IPS-20b (cell line): ENCODE measurements around the gene REV3L.

Experiments
- H3K27ac ChIP-seq: one replicate; pipeline ENCODE4 v1.5.1; 2013; ENCODE audit warnings: low read length
- H3K27me3 ChIP-seq: 2 replicates; pipeline ENCODE4 v1.6.1; 2013; ENCODE audit warnings: mild to moderate bottlenecking, low read length, inconsistent platforms; ENCODE audit not compliant: insufficient read depth
- H3K36me3 ChIP-seq: 2 replicates; pipeline ENCODE4 v1.6.1; 2013; ENCODE audit warnings: low read depth, mild to moderate bottlenecking, inconsistent platforms, low read length, moderate library complexity; ENCODE audit not compliant: insufficient read depth
- H3K4me1 ChIP-seq: 2 replicates; pipeline ENCODE4 v1.6.1; 2013; ENCODE audit warnings: mild to moderate bottlenecking, control low read depth, inconsistent platforms, low read length, moderate library complexity; ENCODE audit not compliant: insufficient read depth
- H3K4me3 ChIP-seq: 2 replicates; pipeline ENCODE4 v1.5.1; 2013; ENCODE audit warnings: mild to moderate bottlenecking, low read length, inconsistent platforms
- H3K9ac ChIP-seq: 2 replicates; pipeline ENCODE4 v1.6.1; 2013; ENCODE audit warnings: low read depth, mild to moderate bottlenecking, inconsistent platforms, low read length, moderate library complexity
- H3K9me3 ChIP-seq: 2 replicates; pipeline ENCODE4 v1.6.1; 2013; ENCODE audit warnings: mild to moderate bottlenecking, low read depth, low read length, inconsistent platforms; ENCODE audit not compliant: insufficient read depth

Gene REV3L, protein sequence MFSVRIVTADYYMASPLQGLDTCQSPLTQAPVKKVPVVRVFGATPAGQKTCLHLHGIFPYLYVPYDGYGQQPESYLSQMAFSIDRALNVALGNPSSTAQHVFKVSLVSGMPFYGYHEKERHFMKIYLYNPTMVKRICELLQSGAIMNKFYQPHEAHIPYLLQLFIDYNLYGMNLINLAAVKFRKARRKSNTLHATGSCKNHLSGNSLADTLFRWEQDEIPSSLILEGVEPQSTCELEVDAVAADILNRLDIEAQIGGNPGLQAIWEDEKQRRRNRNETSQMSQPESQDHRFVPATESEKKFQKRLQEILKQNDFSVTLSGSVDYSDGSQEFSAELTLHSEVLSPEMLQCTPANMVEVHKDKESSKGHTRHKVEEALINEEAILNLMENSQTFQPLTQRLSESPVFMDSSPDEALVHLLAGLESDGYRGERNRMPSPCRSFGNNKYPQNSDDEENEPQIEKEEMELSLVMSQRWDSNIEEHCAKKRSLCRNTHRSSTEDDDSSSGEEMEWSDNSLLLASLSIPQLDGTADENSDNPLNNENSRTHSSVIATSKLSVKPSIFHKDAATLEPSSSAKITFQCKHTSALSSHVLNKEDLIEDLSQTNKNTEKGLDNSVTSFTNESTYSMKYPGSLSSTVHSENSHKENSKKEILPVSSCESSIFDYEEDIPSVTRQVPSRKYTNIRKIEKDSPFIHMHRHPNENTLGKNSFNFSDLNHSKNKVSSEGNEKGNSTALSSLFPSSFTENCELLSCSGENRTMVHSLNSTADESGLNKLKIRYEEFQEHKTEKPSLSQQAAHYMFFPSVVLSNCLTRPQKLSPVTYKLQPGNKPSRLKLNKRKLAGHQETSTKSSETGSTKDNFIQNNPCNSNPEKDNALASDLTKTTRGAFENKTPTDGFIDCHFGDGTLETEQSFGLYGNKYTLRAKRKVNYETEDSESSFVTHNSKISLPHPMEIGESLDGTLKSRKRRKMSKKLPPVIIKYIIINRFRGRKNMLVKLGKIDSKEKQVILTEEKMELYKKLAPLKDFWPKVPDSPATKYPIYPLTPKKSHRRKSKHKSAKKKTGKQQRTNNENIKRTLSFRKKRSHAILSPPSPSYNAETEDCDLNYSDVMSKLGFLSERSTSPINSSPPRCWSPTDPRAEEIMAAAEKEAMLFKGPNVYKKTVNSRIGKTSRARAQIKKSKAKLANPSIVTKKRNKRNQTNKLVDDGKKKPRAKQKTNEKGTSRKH (N-terminal part only)

DNA sequence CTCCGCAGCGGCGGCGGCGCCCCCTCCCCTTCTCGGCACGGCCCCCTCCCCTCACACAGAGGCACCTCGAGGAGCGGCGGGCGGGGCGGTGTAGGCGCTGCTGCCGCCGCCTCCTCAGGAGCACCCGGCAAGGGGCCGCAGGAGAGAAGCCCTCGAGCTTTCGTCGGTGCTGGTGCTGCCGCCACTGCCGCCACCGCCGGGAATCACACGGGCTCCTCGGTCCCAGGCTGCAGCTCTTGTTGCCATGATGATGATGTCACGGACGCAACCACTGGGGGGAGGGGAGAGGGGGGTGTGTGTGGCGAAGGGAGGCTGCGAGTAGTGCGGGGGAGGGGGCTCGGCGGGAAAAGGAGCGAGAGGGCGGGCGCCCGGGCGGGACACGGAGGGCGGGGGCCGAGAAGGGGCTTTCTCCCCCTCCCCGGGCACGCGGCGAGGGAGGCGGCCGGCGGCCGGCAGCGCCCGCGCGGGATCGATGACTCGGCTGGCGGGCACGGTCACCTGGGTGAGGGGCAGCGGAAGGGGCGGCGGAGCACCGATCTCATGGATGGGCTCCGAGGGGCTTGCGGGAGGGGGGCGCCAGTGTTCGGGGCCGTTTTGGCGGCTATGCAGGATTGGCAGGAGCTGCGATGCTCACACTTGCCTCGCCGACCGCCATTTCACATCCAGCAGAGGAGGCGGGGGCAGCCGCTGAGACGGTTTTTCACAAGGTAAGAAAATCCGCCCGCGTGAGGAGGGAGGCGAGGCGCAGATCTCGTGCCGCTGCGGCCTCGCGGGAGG lies at the start of gene REV3L:
Gene REV3L (minus strand): TSS at position 260 of the 777 bp plus-strand sequence. CDS start 330 bp downstream, outside the sequence.
- 0 out of 2 replicates have a peak, but pooled peaks cover 4% of the 10 kb centered on the region for H3K9me3 ChIP-seq
- peaks cover 20% of the 10 kb centered on the region for H3K4me1 ChIP-seq
- peak within 1 kb of the TSS; percentile 90 for H3K9ac ChIP-seq
- peak within 1 kb of the TSS; percentile 61 for H3K27ac ChIP-seq
- H3K27me3 ChIP-seq = peaks cover 40% of the 10 kb centered on the region
- peak within 1 kb of the TSS; percentile 92 for H3K4me3 ChIP-seq
- peaks cover 10% of the 10 kb centered on the region; the same call in 1 of the 2 replicates for H3K36me3 ChIP-seq

DNA sequence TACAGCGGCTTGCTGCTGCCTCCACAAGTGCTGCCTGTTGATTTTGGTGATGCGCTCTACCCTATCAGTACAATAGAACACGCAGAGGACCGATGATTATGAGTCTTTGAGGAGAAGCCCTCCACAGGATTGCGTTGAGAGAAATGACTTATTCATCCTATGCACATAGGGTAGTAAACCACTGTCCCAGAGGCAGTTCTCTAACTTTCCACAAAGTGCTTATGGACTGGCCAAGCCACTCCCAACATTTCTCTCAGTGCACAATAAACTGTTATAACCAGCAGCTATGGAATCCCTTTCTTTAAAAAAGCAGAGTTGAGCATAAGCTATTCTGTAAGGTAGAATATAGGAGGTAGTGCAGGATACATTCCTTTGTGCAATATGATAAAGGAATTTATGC lies 48.2 kb upstream of the REV3L start:
- Histone ChIP-seq H3K4me3 (no peak overlapping the region), H3K4me1 (peaks cover 13% of the 10 kb centered on the region), H3K9ac (no peak overlapping the region), H3K27ac (no peak overlapping the region), H3K9me3 (no peaks in the 10 kb centered on the region), H3K36me3 (no peaks in the 10 kb centered on the region), H3K27me3 (no peaks in the 10 kb centered on the region)

DNA sequence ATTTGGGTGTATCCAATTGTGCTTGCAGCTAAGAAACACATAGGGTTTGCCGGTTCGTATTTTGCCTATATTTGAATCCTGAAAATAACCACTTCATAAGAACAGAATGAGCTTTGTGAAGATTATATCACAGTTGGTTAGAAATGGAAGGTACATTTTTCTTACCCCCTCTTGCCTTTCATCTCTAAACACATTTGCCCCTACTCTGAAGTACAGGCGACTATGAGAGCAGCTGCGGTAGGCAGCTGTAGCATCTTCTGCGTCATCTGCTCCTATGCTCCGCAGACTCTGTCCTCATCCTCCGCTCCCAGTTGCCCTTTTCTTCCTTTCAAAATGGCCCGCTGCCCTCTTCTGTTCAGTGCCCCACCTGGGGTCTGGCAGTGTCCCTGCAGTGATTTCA lies 47.6 kb upstream of the REV3L start:
- H3K36me3 ChIP-seq = no peaks in the 10 kb centered on the region
- no peak overlapping the region for H3K9ac ChIP-seq
- H3K4me3 ChIP-seq = no peak overlapping the region
- no peaks in the 10 kb centered on the region for H3K27me3 ChIP-seq
- peaks cover 13% of the 10 kb centered on the region for H3K4me1 ChIP-seq
- no peak overlapping the region for H3K27ac ChIP-seq
- no peaks in the 10 kb centered on the region for H3K9me3 ChIP-seq

DNA sequence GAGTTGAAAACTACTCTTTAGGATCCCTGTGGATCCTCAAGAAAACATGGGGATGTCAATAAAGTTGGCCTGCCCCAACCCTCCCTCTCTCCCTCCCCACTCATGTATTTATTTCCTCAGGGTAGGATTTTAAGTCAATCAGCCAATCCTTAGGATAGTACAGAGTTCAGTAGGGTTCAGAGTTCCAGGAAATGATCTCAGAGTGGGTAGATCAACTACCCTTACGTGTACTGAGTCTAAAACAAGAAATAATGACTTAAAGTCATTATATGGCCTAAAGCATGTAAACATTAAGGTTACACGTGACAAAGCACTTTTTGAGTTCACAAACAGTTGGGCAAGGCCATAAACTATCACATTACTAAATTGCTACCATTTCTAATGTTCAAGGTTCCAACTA lies 47.2 kb upstream of the REV3L start:
- Histone ChIP-seq H3K4me3 (no peak overlapping the region), H3K9ac (no peak overlapping the region), H3K27me3 (no peaks in the 10 kb centered on the region), H3K27ac (no peak overlapping the region), H3K4me1 (peaks cover 13% of the 10 kb centered on the region), H3K36me3 (no peaks in the 10 kb centered on the region), H3K9me3 (no peaks in the 10 kb centered on the region)

DNA sequence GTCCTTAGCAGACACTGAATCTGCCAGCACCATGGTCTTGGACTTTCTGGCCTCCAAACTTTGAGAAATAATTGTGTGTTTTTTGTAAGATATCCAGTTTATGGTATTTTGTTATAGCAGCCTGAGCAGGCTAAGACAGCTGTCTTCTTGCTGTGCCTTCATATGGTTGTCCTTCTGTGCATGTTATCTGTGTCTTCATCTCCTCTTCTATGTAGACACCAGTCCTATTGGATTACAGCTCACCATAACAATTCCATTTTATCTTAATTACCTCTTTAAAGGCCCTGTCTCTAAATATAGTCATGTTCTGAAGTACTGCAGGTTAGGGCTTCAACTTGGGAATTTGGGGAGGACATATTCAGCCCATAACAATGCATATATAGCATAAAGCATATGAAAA lies 44.3 kb upstream of the REV3L start:
- peaks cover 15% of the 10 kb centered on the region for H3K4me1 ChIP-seq
- no peaks in the 10 kb centered on the region for H3K9me3 ChIP-seq
- no peak overlapping the region for H3K9ac ChIP-seq
- H3K27ac ChIP-seq = no peak overlapping the region
- H3K36me3 ChIP-seq = no peaks in the 10 kb centered on the region
- H3K27me3 ChIP-seq = no peaks in the 10 kb centered on the region
- no peak overlapping the region for H3K4me3 ChIP-seq

DNA sequence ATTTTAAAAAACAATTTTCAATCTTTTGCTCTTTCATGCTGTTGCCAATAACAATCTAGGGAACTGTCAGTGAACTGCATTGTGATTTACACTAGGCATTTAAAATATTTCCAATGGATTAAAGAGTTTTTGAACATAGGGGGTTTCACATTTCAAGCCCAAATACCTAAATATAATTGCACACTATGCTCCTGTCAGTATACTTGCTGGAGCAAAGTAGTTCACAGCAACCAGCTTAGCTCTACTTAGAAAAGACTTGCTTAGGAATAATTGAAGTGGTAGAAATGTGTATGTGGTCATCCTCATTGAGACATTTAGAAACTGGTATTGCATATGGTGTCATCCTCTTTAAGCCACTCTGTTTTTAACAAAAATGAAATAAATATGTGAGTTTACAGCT lies 41.7 kb upstream of the REV3L start:
- Histone ChIP-seq H3K27ac (no peak overlapping the region), H3K4me3 (no peak overlapping the region), H3K36me3 (no peaks in the 10 kb centered on the region), H3K4me1 (peaks cover 18% of the 10 kb centered on the region), H3K9me3 (no peaks in the 10 kb centered on the region), H3K9ac (no peak overlapping the region), H3K27me3 (no peaks in the 10 kb centered on the region)

DNA sequence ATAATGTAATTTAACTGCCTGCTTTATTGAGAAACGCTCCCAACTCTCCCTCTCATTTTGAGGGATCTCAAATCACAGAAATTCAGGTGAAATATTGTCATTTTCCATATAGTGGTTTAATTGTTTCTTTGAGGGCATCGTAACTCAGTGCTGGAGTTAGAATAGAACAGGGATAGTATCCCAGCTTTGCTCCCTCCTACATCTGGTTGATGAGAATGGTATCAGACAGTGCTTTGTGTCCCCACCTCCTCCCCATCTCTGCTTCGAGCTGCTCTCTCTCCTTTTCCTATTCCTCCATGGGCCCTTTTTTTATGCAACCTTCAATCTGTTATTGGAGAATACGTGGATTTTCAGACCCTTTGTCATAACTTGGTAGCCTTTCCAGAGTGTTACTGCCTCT lies 41.2 kb upstream of the REV3L start:
- no peak overlapping the region for H3K4me3 ChIP-seq
- peaks cover 18% of the 10 kb centered on the region for H3K4me1 ChIP-seq
- no peaks in the 10 kb centered on the region for H3K36me3 ChIP-seq
- no peaks in the 10 kb centered on the region for H3K9me3 ChIP-seq
- H3K9ac ChIP-seq = no peak overlapping the region; the same call in 1 of the 2 replicates
- H3K27ac ChIP-seq = peak overlapping the region; percentile 42
- H3K27me3 ChIP-seq = no peaks in the 10 kb centered on the region

DNA sequence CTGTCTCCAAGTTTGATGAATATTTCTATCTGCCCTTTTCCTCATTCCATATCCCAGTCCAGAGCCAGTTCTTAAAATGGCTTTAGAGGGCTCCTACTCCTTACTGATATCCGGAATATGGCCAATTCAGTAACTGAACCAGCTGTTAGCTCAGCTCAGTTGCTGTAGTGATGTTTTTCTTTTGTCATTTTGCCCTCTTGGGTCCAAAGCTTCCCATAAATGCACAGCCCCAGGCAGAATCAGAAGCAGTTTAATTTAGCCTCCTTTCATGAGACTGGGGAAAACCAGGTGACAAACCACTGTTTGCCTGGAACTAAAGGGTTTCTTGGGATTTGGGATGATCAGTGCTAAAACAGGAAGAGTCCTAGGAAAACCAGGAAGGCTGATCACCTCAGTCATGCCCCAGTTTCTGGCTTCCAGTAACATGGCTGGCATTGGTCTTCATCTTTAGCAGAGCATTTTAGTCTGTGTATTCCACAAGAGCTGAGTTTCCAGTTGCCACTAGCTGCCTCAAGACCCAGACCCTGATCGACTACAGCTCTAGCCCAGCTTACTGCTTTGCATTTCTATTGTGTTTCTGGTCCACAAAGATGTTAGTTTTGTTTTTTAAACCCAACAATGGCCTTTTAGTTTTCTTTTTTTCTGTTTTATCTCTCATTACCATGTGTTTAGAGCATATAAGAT lies 40.6 kb upstream of the REV3L start:
- peaks cover 18% of the 10 kb centered on the region for H3K4me1 ChIP-seq
- no peak overlapping the region for H3K27ac ChIP-seq
- no peaks in the 10 kb centered on the region for H3K27me3 ChIP-seq
- no peaks in the 10 kb centered on the region for H3K9me3 ChIP-seq
- peak overlapping the region; percentile 10; the same call in 1 of the 2 replicates for H3K9ac ChIP-seq
- H3K36me3 ChIP-seq = no peaks in the 10 kb centered on the region
- no peak overlapping the region for H3K4me3 ChIP-seq

DNA sequence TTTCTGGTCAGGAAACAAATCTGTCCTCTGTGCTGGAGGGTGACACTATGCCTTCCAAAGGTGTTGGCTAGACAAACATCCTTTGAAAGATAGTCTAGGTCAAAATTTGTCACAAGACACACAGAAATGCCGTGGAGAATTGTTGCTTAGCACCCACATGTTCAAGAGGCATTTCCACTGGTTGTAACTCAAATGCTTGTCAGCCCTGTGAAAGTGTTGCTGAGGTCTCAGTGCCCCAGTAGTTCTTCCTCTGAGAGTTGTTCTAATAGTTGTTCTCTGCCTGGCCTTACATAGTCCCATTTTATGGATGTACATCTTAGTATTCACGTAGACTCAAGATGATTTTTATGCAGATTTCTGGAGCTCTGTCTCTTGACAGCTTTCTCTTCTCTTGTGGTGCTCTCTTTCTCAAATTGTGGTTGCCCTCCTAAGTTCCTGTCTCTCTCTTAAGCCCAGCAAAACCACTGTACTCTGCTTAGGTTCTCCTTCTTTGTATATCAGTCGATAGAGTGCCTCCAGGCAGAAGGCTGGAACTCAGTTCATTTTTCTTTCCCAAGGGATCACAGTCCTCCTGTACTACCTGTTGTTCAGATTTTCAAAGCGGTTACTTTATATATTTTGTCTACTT lies 39.5 kb upstream of the REV3L start:
- Histone ChIP-seq H3K36me3 (no peaks in the 10 kb centered on the region), H3K4me3 (no peak overlapping the region), H3K27me3 (no peaks in the 10 kb centered on the region), H3K9ac (no peak overlapping the region), H3K27ac (no peak overlapping the region), H3K9me3 (no peaks in the 10 kb centered on the region), H3K4me1 (peaks cover 22% of the 10 kb centered on the region)

DNA sequence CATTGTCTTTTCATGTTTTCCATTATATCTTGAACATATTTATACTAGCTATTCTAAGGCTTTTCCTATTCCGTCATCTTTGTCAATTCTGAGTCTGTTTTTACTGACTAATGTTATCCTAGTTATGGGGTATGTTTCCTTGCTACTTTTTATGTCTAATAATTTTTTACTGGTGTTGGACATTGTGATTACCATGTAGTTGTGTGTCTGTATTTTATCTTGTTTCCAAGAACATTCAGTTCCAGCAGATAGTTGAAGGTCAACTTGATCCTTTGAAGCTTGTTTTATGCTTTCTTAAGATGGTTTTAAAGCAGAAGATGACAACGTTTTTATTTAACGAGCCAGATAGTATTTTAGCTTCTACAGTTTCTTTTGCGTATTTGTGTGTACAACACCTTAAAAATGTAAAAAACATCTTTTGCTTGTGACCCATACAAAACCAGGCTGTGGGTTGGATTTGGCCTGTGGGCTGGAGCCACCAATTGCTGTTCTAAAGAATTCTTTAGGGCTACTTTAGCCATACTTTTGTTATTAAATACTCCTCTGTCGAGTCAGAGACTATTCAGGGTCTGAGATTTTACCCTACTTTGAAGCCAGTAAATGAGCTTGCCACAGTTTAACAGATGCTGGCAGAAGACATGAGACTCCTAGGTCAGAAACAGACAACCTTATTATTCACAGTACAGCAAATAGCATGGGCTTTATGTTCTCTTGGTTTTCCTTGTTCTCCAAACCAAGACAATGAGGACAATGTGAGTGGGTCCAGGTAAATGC lies 38.7 kb upstream of the REV3L start:
- Histone ChIP-seq H3K27ac (no peak overlapping the region), H3K27me3 (no peaks in the 10 kb centered on the region), H3K36me3 (no peaks in the 10 kb centered on the region), H3K4me1 (peaks cover 24% of the 10 kb centered on the region), H3K4me3 (no peak overlapping the region), H3K9ac (no peak overlapping the region), H3K9me3 (no peaks in the 10 kb centered on the region)
